Upper lobe of left lung (tissue), 4 donors: ENCODE measurements around the gene NUP153.

Experiments used
- CTCF ChIP-seq, 6 experiments: fragments of 450-650 bp in 4 of 6; fragments of 200-600 bp in 2 of 6; sonication (generic) in 2 of 6; IDR thresholded peaks; one replicate each; pipeline ENCODE4 v1.5.1; 2016 to 2019; ENCODE audit warnings: antibody characterized with exemption in 6 of 6
- EP300 ChIP-seq, 4 donors: sonication (generic); formaldehyde crosslinking; IDR thresholded peaks; one replicate each; pipeline ENCODE4 v1.5.1; 2017; ENCODE audit warnings: antibody characterized with exemption in 4 of 4, control low read depth in 2 of 4
- POLR2A ChIP-seq, 4 donors: fragments of 450-650 bp; IDR thresholded peaks; one replicate each; pipeline ENCODE4 v1.5.1; 2016 to 2017; ENCODE audit warnings: antibody characterized with exemption in 4 of 4, mild to moderate bottlenecking in 2 of 4
- POLR2AphosphoS5 ChIP-seq, 2 donors: sonication (generic); formaldehyde crosslinking; IDR thresholded peaks; one replicate each; pipeline ENCODE4 v1.5.1; 2017; ENCODE audit warnings: antibody characterized with exemption in 2 of 2

GRCh38 chr6:17591287-17591686 lies 115.4 kb downstream of the NUP153 start:
- no peak for TF ChIP-seq EP300 (IDR thresholded peaks at IDR 0.05)
- TF ChIP-seq CTCF (IDR thresholded peaks at IDR 0.05), result no peak
- TF ChIP-seq POLR2A (IDR thresholded peaks at IDR 0.05), result no peak
- TF ChIP-seq POLR2AphosphoS5 (IDR thresholded peaks at IDR 0.05), result no peak
